ENCODE results near the gene SSTR3.

GRCh38 chr22:37181681-37182080, 30.6 kb downstream of the SSTR3 start:
- TF ChIP-seq EZH2phosphoT487 (IDR thresholded peaks at IDR 0.05; ENCODE audit: insufficient read depth, low read depth) (no peak), EZH2 (IDR thresholded peaks at IDR 0.05; ENCODE audit: insufficient read depth, poor library complexity, severe bottlenecking) (no peak)

Data from GM23248 (cell line).